Tibial nerve (tissue), 4 donors: ENCODE measurements around the gene SMYD3. TPM values are rescaled to one million over a fixed set of nuclear protein-coding genes. Genes with fewer than 3 reads are reported as not detected.

ENCODE experiments used
- DNase-seq, 2 donors: peaks; one replicate each; pipeline ENCODE4 v3.0.0-alpha.2; 2019; ENCODE audit warnings: low spot score in 2 of 2
- H3K27ac ChIP-seq, 4 donors: fragments of 200-600 bp; sonication (generic) in 3 of 4; one replicate each; pipeline ENCODE4 v1.5.1; 2017 to 2019; ENCODE audit warnings: mild to moderate bottlenecking in 1 of 4
- H3K27me3 ChIP-seq, 2 donors: fragments of 200-600 bp; sonication (generic) in 1 of 2; one replicate each; pipeline versions ENCODE4 v1.5.1 to v1.6.0; 2017 to 2019
- H3K36me3 ChIP-seq, 3 donors: fragments of 200-600 bp; sonication (generic); one replicate each; pipeline ENCODE4 v1.5.1; 2018 to 2019
- H3K4me1 ChIP-seq, 4 donors: fragments of 200-600 bp; sonication (generic) in 3 of 4; one replicate each; pipeline ENCODE4 v1.5.1; 2017 to 2019
- H3K4me3 ChIP-seq, 4 donors: fragments of 200-600 bp; sonication (generic) in 3 of 4; one replicate each; pipeline ENCODE4 v1.5.1; 2017 to 2019; ENCODE audit warnings: mild to moderate bottlenecking in 1 of 4, moderate library complexity in 1 of 4
- H3K9me3 ChIP-seq, 4 donors: fragments of 200-600 bp; sonication (generic) in 3 of 4; one replicate each; pipeline ENCODE4 v1.5.1; 2017 to 2019
- EP300 ChIP-seq, 2 donors: sonication (generic); formaldehyde crosslinking; IDR thresholded peaks; one replicate each; pipeline ENCODE4 v1.6.1; 2017; ENCODE audit warnings: antibody characterized with exemption in 2 of 2, mild to moderate bottlenecking in 1 of 2
- POLR2A ChIP-seq, 2 donors: fragments of 450-650 bp; IDR thresholded peaks; one replicate each; pipeline ENCODE4 v1.6.1; 2017; ENCODE audit warnings: antibody characterized with exemption in 2 of 2, mild to moderate bottlenecking in 2 of 2, moderate library complexity in 2 of 2
- WGBS, 2 donors: methylation state at CpG; one replicate each; pipeline ENCODE4 v1.1.5; 2018; 5-methylcytosine and 5-hydroxymethylcytosine counted together
- total RNA-seq, 4 donors: library from RNA; depleted of rRNA; stranded (reverse); fragments of >200 nt; gene quantifications; one replicate each; pipeline ENCODE4 v1.1.0, GENCODE V29; 2016
- TF ChIP-seq, protein P1 (sequence below), 5 experiments: fragments of 200-600 bp in 3 of 5; fragments of 450-650 bp in 2 of 5; sonication (generic) in 3 of 5; IDR thresholded peaks; one replicate each; pipeline ENCODE4 v1.5.1; 2016 to 2019; ENCODE audit warnings: antibody characterized with exemption in 5 of 5, mild to moderate bottlenecking in 3 of 5, moderate library complexity in 2 of 5

The SMYD3 gene
- total RNA-seq, 4 donors from 2014 or later, result 22.2 to 30.3 (median 27.0) TPM

DNA sequence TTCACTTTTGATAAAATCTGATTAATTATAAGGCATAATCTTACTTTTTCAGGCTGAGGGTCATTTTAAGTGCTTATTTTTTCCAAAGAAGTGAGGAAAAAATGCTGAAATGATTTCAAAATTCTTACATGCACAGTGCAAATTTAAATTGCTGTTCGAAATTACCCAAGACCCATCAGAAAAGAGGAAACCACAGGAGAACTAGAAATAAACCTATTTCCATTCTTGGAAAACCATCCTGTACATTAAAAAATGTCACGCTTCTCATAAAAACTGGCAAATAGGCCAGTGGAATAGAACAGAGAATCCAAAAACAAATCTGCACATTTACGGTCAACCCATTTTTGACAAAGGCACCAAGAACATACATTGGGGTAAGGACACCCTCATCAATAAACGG is 414.9 kb downstream of the SMYD3 start:
- TF ChIP-seq POLR2A (IDR thresholded peaks at IDR 0.05) (no peak), EP300 (IDR thresholded peaks at IDR 0.05) (no peak)
- TF ChIP-seq, protein P1, sequence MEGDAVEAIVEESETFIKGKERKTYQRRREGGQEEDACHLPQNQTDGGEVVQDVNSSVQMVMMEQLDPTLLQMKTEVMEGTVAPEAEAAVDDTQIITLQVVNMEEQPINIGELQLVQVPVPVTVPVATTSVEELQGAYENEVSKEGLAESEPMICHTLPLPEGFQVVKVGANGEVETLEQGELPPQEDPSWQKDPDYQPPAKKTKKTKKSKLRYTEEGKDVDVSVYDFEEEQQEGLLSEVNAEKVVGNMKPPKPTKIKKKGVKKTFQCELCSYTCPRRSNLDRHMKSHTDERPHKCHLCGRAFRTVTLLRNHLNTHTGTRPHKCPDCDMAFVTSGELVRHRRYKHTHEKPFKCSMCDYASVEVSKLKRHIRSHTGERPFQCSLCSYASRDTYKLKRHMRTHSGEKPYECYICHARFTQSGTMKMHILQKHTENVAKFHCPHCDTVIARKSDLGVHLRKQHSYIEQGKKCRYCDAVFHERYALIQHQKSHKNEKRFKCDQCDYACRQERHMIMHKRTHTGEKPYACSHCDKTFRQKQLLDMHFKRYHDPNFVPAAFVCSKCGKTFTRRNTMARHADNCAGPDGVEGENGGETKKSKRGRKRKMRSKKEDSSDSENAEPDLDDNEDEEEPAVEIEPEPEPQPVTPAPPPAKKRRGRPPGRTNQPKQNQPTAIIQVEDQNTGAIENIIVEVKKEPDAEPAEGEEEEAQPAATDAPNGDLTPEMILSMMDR (IDR thresholded peaks at IDR 0.05), result no peak
- H3K4me3 ChIP-seq, result no peak overlapping the region
- no peaks in the 10 kb centered on the region for H3K4me1 ChIP-seq
- 86 to 90% methylated on average over 4 of the region's 4 CpGs for WGBS, 2 donors
- no peaks in the 10 kb centered on the region for H3K9me3 ChIP-seq
- H3K27me3 ChIP-seq, result no peaks in the 10 kb centered on the region
- DNase-seq, result no peak
- H3K36me3 ChIP-seq, result no peaks in the 10 kb centered on the region
- no peak overlapping the region for H3K27ac ChIP-seq

DNA sequence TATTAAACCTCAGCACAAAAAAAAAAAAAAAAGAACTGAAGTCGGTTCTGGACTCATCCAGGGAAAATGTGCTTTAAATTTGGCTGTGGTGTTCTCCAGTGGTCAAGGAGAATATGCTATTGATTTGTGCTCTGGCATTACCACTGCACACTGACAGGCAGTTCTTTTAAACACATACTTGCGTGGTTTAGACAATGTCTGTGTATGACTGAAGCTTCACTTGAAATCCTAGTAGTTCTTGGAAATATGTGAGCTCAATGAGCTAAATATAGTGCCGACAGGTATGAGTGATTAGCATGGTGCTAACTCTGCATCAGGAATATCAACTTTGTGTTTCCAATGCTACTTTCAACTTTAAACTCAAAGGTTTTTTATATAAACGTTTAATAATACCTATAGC is 415.6 kb downstream of the SMYD3 start:
- TF ChIP-seq, protein P1 (IDR thresholded peaks at IDR 0.05), result no peak
- no peak for TF ChIP-seq EP300 (IDR thresholded peaks at IDR 0.05)
- no peak for TF ChIP-seq POLR2A (IDR thresholded peaks at IDR 0.05)
- Histone ChIP-seq H3K9me3 (no peaks in the 10 kb centered on the region), H3K27me3 (no peaks in the 10 kb centered on the region), H3K4me3 (no peak overlapping the region), H3K36me3 (no peaks in the 10 kb centered on the region), H3K27ac (no peak overlapping the region), H3K4me1 (no peaks in the 10 kb centered on the region)
- 84 to 90% methylated on average over 4 of the region's 4 CpGs for WGBS, 2 donors
- DNase-seq, result no peak

DNA sequence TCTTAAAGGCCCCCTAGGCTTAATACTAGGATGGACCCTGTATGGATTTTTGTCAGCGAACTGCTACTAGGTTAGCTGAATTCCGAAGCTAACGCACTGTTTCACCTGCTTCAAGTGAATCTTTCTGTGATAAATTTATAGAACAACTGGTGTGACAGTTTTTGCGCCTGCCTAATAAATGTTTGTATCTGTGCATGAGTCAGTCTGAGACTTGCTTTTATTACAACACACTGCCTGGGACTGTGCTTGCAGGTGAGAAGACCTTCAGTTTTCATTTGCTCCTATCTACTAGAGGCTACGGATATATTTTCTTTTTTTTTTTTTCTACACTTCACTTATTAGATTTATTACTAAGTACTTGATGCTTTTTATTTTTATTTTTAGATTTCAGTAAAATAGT is 420.9 kb downstream of the SMYD3 start:
- peaks cover 0 to 10% (median 0%) of the 10 kb centered on the region in 4 donors for H3K9me3 ChIP-seq
- 92 to 98% methylated on average over 5 of the region's 5 CpGs for WGBS, 2 donors
- DNase-seq, result no peak
- no peak for TF ChIP-seq EP300 (IDR thresholded peaks at IDR 0.05)
- peaks cover 0 to 3% (median 0%) of the 10 kb centered on the region in 3 donors for H3K36me3 ChIP-seq
- no peak overlapping the region for H3K27ac ChIP-seq
- no peak overlapping the region for H3K4me3 ChIP-seq
- no peaks in the 10 kb centered on the region for H3K4me1 ChIP-seq
- no peaks in the 10 kb centered on the region for H3K27me3 ChIP-seq

DNA sequence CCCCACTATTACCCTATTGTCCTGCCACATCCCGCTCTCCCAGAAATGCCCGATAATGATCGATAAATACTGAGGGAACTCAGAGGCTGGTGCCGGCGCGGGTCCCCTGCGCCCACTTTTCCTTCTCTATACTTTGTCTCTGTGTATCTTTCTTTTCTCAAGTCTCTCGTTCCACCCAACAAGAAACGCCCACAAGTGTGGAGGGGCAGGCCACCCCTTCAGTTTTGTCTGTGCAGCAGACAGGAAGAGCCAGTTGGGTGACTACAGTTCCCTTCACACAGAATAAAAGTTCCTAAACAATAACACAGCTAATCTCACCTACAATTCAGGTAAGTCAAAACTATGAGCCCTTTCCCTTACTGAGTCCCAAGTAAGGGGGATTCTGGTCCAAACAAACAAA is 423.7 kb downstream of the SMYD3 start:
- no peak for DNase-seq
- 79 to 85% methylated on average over 7 to 8 of the region's 9 CpGs for WGBS, 2 donors
- Histone ChIP-seq H3K4me1 (no peaks in the 10 kb centered on the region), H3K4me3 (no peak overlapping the region), H3K27ac (no peak overlapping the region), H3K36me3 (peaks cover 0 to 3% (median 0%) of the 10 kb centered on the region in 3 donors), H3K27me3 (no peaks in the 10 kb centered on the region), H3K9me3 (peaks cover 0 to 10% (median 0%) of the 10 kb centered on the region in 4 donors)
- TF ChIP-seq POLR2A (IDR thresholded peaks at IDR 0.05) (no peak), EP300 (IDR thresholded peaks at IDR 0.05) (no peak)
- TF ChIP-seq, protein P1 (IDR thresholded peaks at IDR 0.05), result no peak

GRCh38 chr1:246081856-246082668 is 425.0 kb downstream of the SMYD3 start:
- DNase-seq, result no peak
- Histone ChIP-seq H3K27me3 (no peaks in the 10 kb centered on the region), H3K4me1 (no peaks in the 10 kb centered on the region), H3K4me3 (no peak overlapping the region), H3K36me3 (peaks cover 0 to 3% (median 0%) of the 10 kb centered on the region in 3 donors), H3K9me3 (peaks cover 0 to 10% (median 0%) of the 10 kb centered on the region in 4 donors), H3K27ac (no peak overlapping the region)
- TF ChIP-seq POLR2A (IDR thresholded peaks at IDR 0.05) (no peak), EP300 (IDR thresholded peaks at IDR 0.05) (no peak)
- TF ChIP-seq, protein P1 (IDR thresholded peaks at IDR 0.05), result no peak
- 87 to 95% methylated on average over 13 of the region's 13 CpGs for WGBS, 2 donors
